Measurements from ENCODE around the gene MESD. TPM values are rescaled to one million over a fixed set of nuclear protein-coding genes. Genes with fewer than 3 reads are reported as not detected.

Gene MESD
- total and polyA plus RNA-seq, 2 of the 4 experiments (the other 2 are of a cell fraction) = 10.0 to 14.0 TPM

GRCh38 chr15:80953953-80954778 is 35.5 kb downstream of the MESD start:
- H3K56ac ChIP-seq (ENCODE audit: extremely low read depth, insufficient read depth, low read length) = no peak overlapping the region
- in situ Hi-C loops (cut with MboI; ENCODE audit: low sequenced_read_pairs) = no loop called here
- no peak overlapping the region for H2AFZ ChIP-seq (replicated peaks; ENCODE audit: low read length, poor library complexity)
- dilution Hi-C loops (cut with HindIII; ENCODE audit: low sequenced_read_pairs, unreplicated experiment) = no loop called here
- H3K4me3 ChIP-seq (ENCODE audit: insufficient read depth, low read depth, low read length) = no peak overlapping the region
- H2BK120ac ChIP-seq (ENCODE audit: low read depth, low read length) = no peak overlapping the region
- no peak overlapping the region for H3K18ac ChIP-seq (ENCODE audit: low read depth, low read length)
- H3K9ac ChIP-seq (ENCODE audit: low read depth, low read length) = no peak overlapping the region
- H3K4me1 ChIP-seq (ENCODE audit: control insufficient read depth, insufficient read depth, low read length) = peaks cover 9% of the 10 kb centered on the region
- no peaks in the 10 kb centered on the region for H3K9me3 ChIP-seq (ENCODE audit: control insufficient read depth, insufficient read depth, low read length)
- no peak overlapping the region for H2BK20ac ChIP-seq (ENCODE audit: low read depth, low read length)
- H3K14ac ChIP-seq (replicated peaks; ENCODE audit: low read depth, low read length) = no peak overlapping the region
- WGBS, 2 experiments (ENCODE audit: extremely low coverage in 2 of 2, insufficient read length in 1 of 2) = 100% methylated on average over 1 of the region's 9 CpGs; no CpG with 5 or more reads in 1 of the 2 experiments
- no peak overlapping the region for H4K5ac ChIP-seq (ENCODE audit: low read depth, low read length)
- peaks cover 23% of the 10 kb centered on the region for H3K9me1 ChIP-seq (ENCODE audit: insufficient read depth, low read length)
- peaks cover 28% of the 10 kb centered on the region for H3K36me3 ChIP-seq (ENCODE audit: control insufficient read depth, insufficient read depth, low read length)
- ATAC-seq (ENCODE audit: low read depth) (peak; percentile 2), DNase-seq (peak; percentile 31)
- peaks cover 0 to 5% of the 10 kb centered on the region in 2 experiments; a peak in 1 of 4 replicates for H3K79me1 ChIP-seq (ENCODE audit: low read depth in 1 of 2, low read length in 2 of 2)
- H4K20me1 ChIP-seq (ENCODE audit: insufficient read depth, low read length) = peaks cover 45% of the 10 kb centered on the region
- intact Hi-C loops (cut with micrococcal nuclease) = no loop called here
- ChIA-PET POLR2A (ENCODE audit: unreplicated experiment) (no interaction called here), CTCF (no interaction called here)
- no TSS peak for BruUV-seq (replicated peaks)
- no peaks in the 10 kb centered on the region for H3K27me3 ChIP-seq (ENCODE audit: control insufficient read depth, insufficient read depth, low read length)
- no peak overlapping the region for H4K91ac ChIP-seq (ENCODE audit: insufficient read depth, low read depth, low read length)
- H2BK15ac ChIP-seq (ENCODE audit: low read depth, low read length) = no peak overlapping the region
- H3K4ac ChIP-seq (ENCODE audit: low read depth, low read length) = no peak overlapping the region
- H2AK9ac ChIP-seq (replicated peaks; ENCODE audit: low read depth, low read length, poor library complexity) = no peak overlapping the region
- H3K27ac ChIP-seq (ENCODE audit: insufficient read depth, low read length) = no peak overlapping the region
- TF ChIP-seq MAZ (IDR thresholded peaks at IDR 0.05; ENCODE audit: borderline replicate concordance, low read depth, low read length) (peak; percentile 6; the same call in 1 of the 2 replicates), CEBPB (IDR thresholded peaks at IDR 0.05; ENCODE audit: low read depth, low read length) (no peak), CHD1 (IDR thresholded peaks at IDR 0.05; ENCODE audit: low read depth, low read length) (no peak), POLR2A (IDR thresholded peaks at IDR 0.05; ENCODE audit: low read depth, low read length) (no peak)
- H3K23ac ChIP-seq (ENCODE audit: low read depth, low read length) = no peak overlapping the region
- no peak overlapping the region for H2BK5ac ChIP-seq (ENCODE audit: low read depth, low read length, poor library complexity, severe bottlenecking)
- H4K8ac ChIP-seq (ENCODE audit: low read depth in 2 of 2, low read length in 2 of 2) = no peak overlapping the region
- H2AK5ac ChIP-seq (ENCODE audit: low read depth, low read length) = no peak overlapping the region
- H3K4me2 ChIP-seq (ENCODE audit: low read depth, low read length) = no peak overlapping the region

Data from IMR-90 (cell line).